ENCODE measurements around the gene DENND1C. TPM values are rescaled to one million over a fixed set of nuclear protein-coding genes. Genes with fewer than 3 reads are reported as not detected.
"Not testable (repeated sequence)": the region's sequence is repeated elsewhere in the genome, so short reads cannot be mapped to it uniquely, and the experiment has no call there.

DENND1C gene
- total RNA-seq, 2 donors from 2014 or later = 64.3 to 73.2 TPM

GRCh38 chr19:6516018-6516658 lies 34.6 kb upstream of the DENND1C start:
- peak; percentile 69 for ATAC-seq (replicated peaks)
- peaks cover 33% of the 10 kb centered on the region for H3K4me1 Mint-ChIP-seq
- H3K4me3 Mint-ChIP-seq = peak overlapping the region; percentile 82
- H3K27ac Mint-ChIP-seq = peak overlapping the region; percentile 68
- H3K36me3 Mint-ChIP-seq (ENCODE audit: low read depth) = peaks cover 5% of the 10 kb centered on the region
- H3K27me3 Mint-ChIP-seq = no peaks in the 10 kb centered on the region
- H3K9me3 Mint-ChIP-seq = no peaks in the 10 kb centered on the region

GRCh38 chr19:6514926-6515544 lies 33.4 kb upstream of the DENND1C start:
- Mint-ChIP-seq H3K27me3 (no peaks in the 10 kb centered on the region), H3K4me1 (peaks cover 32% of the 10 kb centered on the region), H3K9me3 (no peaks in the 10 kb centered on the region), H3K36me3 (ENCODE audit: low read depth) (peaks cover 5% of the 10 kb centered on the region), H3K4me3 (peak overlapping the region; percentile 82), H3K27ac (no peak overlapping the region)
- ATAC-seq (replicated peaks) = no peak

GRCh38 chr19:6514089-6514488 lies 32.5 kb upstream of the DENND1C start:
- no peaks in the 10 kb centered on the region for H3K27me3 Mint-ChIP-seq
- H3K4me3 Mint-ChIP-seq = no peak overlapping the region
- no peaks in the 10 kb centered on the region for H3K9me3 Mint-ChIP-seq

DNA sequence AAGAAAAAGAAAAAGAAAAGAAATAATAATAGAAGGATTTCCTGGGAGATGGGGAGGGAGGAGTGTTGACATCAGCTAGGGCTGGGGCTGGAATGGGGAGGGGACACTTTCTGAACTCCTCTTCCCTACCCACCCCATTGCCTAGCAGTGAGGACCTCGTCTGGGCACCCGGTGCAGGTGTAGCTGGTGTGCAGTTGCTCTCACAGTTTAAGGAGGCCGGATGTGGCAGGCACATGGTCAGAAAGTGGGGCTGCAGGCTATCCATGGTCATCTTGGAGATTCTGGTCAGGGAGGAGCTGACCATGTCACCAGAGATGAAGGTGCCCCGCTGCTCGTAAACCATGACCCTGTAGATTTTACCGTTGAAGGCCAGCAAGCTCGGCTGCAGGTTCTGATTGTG lies 29.0 kb upstream of the DENND1C start:
- no peak for ATAC-seq (replicated peaks)
- Mint-ChIP-seq H3K4me1 (no peaks in the 10 kb centered on the region), H3K27me3 (no peaks in the 10 kb centered on the region), H3K27ac (no peak overlapping the region), H3K36me3 (ENCODE audit: low read depth) (no peaks in the 10 kb centered on the region), H3K4me3 (no peak overlapping the region), H3K9me3 (no peaks in the 10 kb centered on the region)

More at GRCh38 chr19:6514089-6514488, 32.5 kb upstream of the DENND1C start:
- ATAC-seq (replicated peaks) = no peak
- peaks cover 26% of the 10 kb centered on the region for H3K4me1 Mint-ChIP-seq
- no peak overlapping the region for H3K27ac Mint-ChIP-seq
- H3K36me3 Mint-ChIP-seq (ENCODE audit: low read depth) = peaks cover 2% of the 10 kb centered on the region

DNA sequence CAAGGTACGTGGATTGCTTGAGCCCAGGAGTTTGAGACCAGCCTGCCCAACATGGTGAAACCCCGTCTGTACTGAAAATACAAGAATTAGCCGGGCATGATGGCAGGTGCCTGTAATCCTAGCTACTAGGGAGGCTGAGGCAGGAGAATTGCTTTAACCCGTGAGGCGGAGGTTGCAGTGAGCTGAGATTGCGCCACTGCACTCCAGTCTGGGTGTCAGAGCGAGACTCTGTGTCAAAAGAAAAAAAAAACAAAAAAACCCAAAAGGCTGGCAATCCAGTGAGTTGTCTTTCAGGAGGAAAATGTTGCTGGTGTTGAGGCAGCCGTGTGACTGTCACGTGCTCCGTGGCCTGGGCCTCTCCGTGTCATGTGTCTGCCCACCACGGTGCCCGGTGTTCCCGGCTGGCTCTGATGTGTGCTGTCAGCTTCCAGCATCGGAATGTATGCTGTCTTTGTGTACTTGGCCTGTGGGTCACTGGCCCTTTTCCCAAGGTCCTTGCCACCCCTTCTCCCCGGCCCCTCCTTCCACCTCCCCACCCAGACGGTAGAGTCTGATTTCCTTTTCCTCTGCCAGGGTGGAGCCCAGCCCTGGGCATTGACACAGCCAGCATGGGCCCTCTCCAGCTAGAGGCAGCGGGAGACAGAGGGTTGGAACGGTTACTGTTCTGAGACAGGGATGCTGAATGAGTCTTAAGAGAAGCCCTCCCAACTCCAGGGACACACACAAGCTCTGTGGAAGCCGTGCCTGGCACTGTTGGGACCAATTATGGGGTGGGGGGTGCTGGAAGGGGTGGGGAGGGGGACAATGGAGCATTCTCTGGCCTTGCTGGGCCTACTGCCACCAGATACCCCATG lies 27.8 kb upstream of the DENND1C start:
- no peak overlapping the region for H3K4me3 Mint-ChIP-seq
- no peak overlapping the region for H3K27ac Mint-ChIP-seq
- no peak for ATAC-seq (replicated peaks)
- H3K4me1 Mint-ChIP-seq = peaks cover 4% of the 10 kb centered on the region
- no peaks in the 10 kb centered on the region for H3K36me3 Mint-ChIP-seq (ENCODE audit: low read depth)
- H3K27me3 Mint-ChIP-seq = no peaks in the 10 kb centered on the region
- no peaks in the 10 kb centered on the region for H3K9me3 Mint-ChIP-seq

DNA sequence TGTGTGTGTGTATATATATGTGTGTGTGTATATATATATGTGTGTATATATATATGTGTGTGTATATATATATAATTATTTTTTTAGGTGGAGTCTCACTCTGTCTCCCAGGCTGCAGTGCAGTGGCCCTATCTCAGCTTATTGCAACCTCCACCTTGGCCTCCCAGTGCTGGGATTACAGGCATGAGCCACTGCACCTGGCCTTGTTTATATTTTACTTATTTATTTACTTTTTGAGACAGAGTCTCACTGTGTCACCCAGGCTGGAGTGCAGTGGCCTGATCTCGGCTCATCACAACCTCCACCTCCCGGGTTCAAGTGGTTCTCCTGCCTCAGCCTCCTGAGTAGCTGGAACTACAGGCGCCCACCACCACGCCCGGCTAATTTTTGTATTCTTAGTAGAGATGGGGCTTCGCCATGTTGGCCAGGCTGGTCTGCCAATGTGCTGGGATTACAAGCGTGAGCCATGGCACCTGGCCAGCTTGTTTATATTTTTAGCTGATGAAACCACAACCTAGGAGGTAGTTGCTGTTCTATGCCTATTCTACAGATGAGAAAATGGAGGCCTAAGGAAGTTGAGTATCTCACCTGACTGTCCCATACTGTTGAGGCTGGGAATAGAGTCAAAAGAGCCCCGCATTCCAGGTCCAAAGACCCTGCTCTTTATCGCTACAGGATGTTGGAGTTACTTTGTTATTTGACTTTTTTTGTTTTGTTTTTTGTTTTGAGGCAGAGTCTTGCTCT lies 26.6 kb upstream of the DENND1C start:
- not testable (repeated sequence) for H3K27ac Mint-ChIP-seq; ATAC-seq (replicated peaks); H3K9me3 Mint-ChIP-seq

GRCh38 chr19:6503407-6504201 lies 22.0 kb upstream of the DENND1C start:
- Mint-ChIP-seq H3K27ac (no peak overlapping the region), H3K4me3 (peak overlapping the region; percentile 77), H3K4me1 (peaks cover 8% of the 10 kb centered on the region), H3K36me3 (ENCODE audit: low read depth) (no peaks in the 10 kb centered on the region), H3K27me3 (peaks cover 15% of the 10 kb centered on the region), H3K9me3 (no peaks in the 10 kb centered on the region)
- no peak for ATAC-seq (replicated peaks)

More for the DNA sequence above, 26.6 kb upstream of the DENND1C start:
- not testable (repeated sequence) for H3K4me1 Mint-ChIP-seq; H3K4me3 Mint-ChIP-seq; H3K27me3 Mint-ChIP-seq; H3K36me3 Mint-ChIP-seq (ENCODE audit: low read depth)

DNA sequence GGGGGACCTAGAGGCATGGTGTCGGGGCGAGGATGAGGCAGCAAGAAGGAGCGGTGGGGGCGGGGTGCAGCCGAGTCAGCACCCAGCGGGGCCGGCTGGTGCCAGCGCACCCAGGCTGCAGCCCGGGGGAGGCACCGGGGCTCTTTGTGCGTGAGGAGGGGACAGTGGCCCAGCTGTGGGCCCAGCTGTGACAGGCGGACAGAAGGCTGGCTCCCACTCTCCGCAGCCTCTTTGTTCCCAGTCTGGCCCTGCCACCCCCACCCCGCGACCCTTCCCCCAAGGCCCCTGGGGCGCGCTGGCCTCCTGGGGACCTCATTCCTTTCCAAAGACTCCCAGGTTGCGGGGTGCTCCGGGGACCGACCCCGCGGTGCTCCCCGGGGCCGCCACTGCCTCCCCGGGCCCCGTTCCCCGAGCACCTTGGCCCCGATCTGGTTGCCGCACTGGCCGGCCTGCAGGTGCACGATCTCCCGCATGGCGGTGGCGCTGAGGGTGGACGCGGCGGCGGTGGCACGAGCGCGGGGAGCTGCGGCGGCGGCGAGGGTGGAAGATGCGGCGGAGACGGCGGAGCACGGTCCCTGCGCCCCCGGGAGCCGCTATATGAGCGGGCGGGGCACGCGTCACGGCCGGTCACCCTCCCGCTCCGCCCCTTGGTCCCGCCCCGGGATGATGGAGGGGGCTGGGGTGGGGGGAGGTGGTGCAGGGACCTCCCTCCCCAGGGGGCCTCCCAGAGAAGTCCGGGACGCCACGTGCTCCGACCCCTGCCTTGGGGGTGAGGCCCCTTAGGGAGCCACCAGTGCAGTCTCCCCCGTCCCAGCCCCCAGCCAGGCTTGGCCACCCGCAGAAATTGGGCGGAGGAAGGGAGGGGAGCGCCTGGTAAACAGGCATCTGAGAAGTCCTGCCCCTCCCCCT lies 20.4 kb upstream of the DENND1C start, which contains the start of gene TUBB4A:
TUBB4A (minus strand) TSS at position 570 of the 909 bp plus-strand sequence; CDS start at position 473, 97 bp downstream.
- H3K9me3 Mint-ChIP-seq = no peaks in the 10 kb centered on the region
- no peak within 1 kb of the TSS for H3K27ac Mint-ChIP-seq
- H3K27me3 Mint-ChIP-seq = peaks cover 15% of the 10 kb centered on the region
- H3K4me1 Mint-ChIP-seq = peaks cover 8% of the 10 kb centered on the region
- H3K4me3 Mint-ChIP-seq = peak within 1 kb of the TSS; percentile 77
- H3K36me3 Mint-ChIP-seq (ENCODE audit: low read depth) = no peaks in the 10 kb centered on the region
- peak; percentile 65 for ATAC-seq (replicated peaks)

DNA sequence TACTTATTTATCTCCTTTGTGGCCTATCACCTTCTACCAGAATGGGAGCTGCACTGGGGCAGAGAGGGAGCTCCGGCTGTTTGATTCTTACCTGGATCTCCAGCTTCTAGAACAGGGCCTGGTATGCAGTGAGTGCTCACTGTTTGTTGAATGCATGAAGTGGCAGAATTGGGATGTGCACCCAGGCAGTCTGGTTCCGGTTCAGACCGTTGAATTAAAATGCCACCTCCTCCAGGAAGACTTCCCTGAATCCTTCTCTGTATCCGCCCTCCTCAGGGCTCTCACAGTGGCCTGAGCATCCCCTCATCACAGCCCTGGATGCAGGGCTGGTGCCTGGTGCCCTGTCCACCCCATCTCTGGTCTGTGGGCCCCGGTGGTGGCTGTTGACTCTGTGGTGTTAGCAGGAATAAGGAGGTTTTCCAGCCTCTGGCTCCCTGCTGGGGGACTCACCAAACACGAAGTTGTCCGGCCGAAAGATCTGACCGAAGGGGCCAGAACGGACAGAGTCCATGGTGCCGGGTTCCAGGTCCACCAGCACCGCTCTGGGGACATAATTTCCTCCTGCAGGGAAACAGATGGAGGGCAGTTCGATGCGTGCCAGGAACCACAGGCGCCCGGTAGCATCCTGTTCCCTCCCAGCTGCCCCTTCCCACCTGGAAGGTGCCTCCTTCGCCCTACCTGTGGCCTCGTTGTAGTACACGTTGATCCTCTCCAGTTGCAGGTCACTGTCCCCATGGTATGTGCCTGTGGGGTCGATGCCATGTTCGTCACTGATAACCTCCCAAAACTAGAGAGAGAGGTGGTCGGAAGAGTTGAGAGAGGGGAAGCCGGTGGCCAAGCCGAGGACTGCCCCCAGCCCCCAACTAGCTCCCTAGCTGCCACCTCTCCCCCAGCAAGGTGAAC lies 19.5 kb upstream of the DENND1C start:
- H3K36me3 Mint-ChIP-seq (ENCODE audit: low read depth) = no peaks in the 10 kb centered on the region
- no peak overlapping the region for H3K27ac Mint-ChIP-seq
- peak overlapping the region; percentile 77 for H3K4me3 Mint-ChIP-seq
- ATAC-seq (replicated peaks) = no peak
- H3K4me1 Mint-ChIP-seq = peaks cover 8% of the 10 kb centered on the region
- H3K27me3 Mint-ChIP-seq = peaks cover 15% of the 10 kb centered on the region
- H3K9me3 Mint-ChIP-seq = no peaks in the 10 kb centered on the region

DNA sequence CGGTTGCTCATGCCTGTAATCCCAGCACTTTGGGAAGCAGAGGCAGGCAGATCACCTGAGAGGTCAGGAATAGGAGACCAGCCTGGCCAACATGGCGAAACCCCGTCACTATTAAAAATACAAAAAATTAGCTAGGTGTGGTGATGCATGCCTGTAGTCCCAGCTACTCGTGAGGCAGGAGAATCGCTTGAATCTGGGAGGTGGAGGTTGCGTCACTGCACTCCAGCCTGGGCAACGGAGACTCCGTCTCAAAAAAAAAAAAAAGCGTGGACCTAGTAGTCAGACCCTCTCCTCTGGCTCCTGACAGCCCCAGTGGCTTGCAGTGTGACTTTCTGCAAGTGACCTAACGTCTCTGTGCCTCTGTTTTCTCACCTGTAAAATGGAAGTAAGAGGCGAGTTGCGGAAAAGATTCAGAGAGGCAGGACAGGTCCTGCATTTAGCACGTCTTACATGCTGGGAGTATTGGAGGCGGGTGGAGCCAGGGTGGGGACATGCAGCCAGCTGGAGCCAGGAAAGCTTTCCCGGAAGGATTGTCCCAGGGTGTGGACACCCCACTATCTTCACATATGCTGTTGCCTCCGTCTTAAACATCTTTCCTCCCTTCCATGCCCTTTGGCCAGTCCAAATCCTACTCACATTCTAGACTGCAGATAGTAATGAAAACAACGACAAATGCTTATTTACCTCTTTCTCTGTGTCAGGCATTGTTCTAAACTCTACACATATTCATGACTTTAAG lies 17.6 kb upstream of the DENND1C start:
- H3K4me3 Mint-ChIP-seq = no peak overlapping the region
- H3K27me3 Mint-ChIP-seq = peaks cover 15% of the 10 kb centered on the region

GRCh38 chr19:6498294-6499036 lies 16.9 kb upstream of the DENND1C start:
- peaks cover 4% of the 10 kb centered on the region for H3K4me1 Mint-ChIP-seq
- H3K9me3 Mint-ChIP-seq = no peaks in the 10 kb centered on the region
- peaks cover 11% of the 10 kb centered on the region for H3K27me3 Mint-ChIP-seq
- H3K4me3 Mint-ChIP-seq = no peak overlapping the region
- H3K27ac Mint-ChIP-seq = no peak overlapping the region
- H3K36me3 Mint-ChIP-seq (ENCODE audit: low read depth) = no peaks in the 10 kb centered on the region
- ATAC-seq (replicated peaks) = no peak

More for the DNA sequence above, 17.6 kb upstream of the DENND1C start:
- Mint-ChIP-seq H3K9me3 (no peaks in the 10 kb centered on the region), H3K36me3 (ENCODE audit: low read depth) (no peaks in the 10 kb centered on the region), H3K27ac (no peak overlapping the region), H3K4me1 (peaks cover 4% of the 10 kb centered on the region)
- ATAC-seq (replicated peaks) = no peak
